Right lobe of liver (tissue), 6 donors: ENCODE data around the gene MYH6. TPM values are rescaled to one million over a fixed set of nuclear protein-coding genes. Genes with fewer than 3 reads are reported as not detected.
A peak's percentile ranks its signal among the peaks of the same experiment; 100 is the strongest.
"Not testable (repeated sequence)": the region's sequence is repeated elsewhere in the genome, so short reads cannot be mapped to it uniquely, and the experiment has no call there.

Experiments used
- ATAC-seq, 4 donors: fragments of 200-7000 bp; cut with Tn5 transposase; one replicate each; pipeline ENCODE4 v1.9.1; 2020; ENCODE audit warnings: mild to moderate bottlenecking in 4 of 4, moderate library complexity in 4 of 4
- DNase-seq, 3 donors: peaks; one replicate each; pipeline ENCODE4 v3.0.0-alpha.2; 2020
- H3K27ac ChIP-seq, 3 donors: fragments of 200-600 bp; one replicate each; pipeline ENCODE4 v1.8.0; 2022
- H3K27me3 ChIP-seq, 2 donors: fragments of 200-600 bp; one replicate each; pipeline ENCODE4 v1.8.0; 2022
- H3K36me3 ChIP-seq, 4 donors: fragments of 200-600 bp; sonication (generic) in 1 of 4; one replicate each; pipeline versions ENCODE4 v1.5.1 to v1.8.0; 2017 to 2022; ENCODE audit warnings: control low read depth in 1 of 4
- H3K4me1 ChIP-seq, 4 donors: fragments of 200-600 bp; sonication (generic) in 1 of 4; one replicate each; pipeline versions ENCODE4 v1.5.1 to v1.8.0; 2017 to 2022; ENCODE audit warnings: control low read depth in 1 of 4
- H3K4me3 ChIP-seq, 3 donors: fragments of 200-600 bp; one replicate each; pipeline ENCODE4 v1.8.0; 2022
- H3K9me3 ChIP-seq, 4 donors: fragments of 200-600 bp; sonication (generic) in 1 of 4; one replicate each; pipeline versions ENCODE4 v1.5.1 to v1.8.0; 2017 to 2022; ENCODE audit warnings: control low read depth in 1 of 4
- POLR2A ChIP-seq: fragments of 450-650 bp; IDR thresholded peaks from one replicate; pipeline ENCODE4 v1.6.1; 2017; ENCODE audit warnings: antibody characterized with exemption, mild to moderate bottlenecking
- WGBS: methylation state at CpG from one replicate; pipeline ENCODE4 v1.1.6; 2018; ENCODE audit warnings: low coverage, low lambda C conversion rate; ENCODE audit not compliant: insufficient coverage; ENCODE audit errors: missing lambda C conversion rate; 5-methylcytosine and 5-hydroxymethylcytosine counted together
- intact Hi-C, 2 donors: fragments of 100-400 bp; cut with DNase I; formaldehyde crosslinking; loops; one replicate each; pipeline versions ENCODE4 v1.11.2 to v1.14.1; 2022
- total RNA-seq, 6 experiments: library from RNA; depleted of rRNA in 2 of 6; stranded (reverse); fragments of >200 nt in 2 of 6; fragmentation: NEBNext Ultra II Directional in 3 of 6; extraction: Animal tissue kit (Norgen Biotek cat#: 25700) in 3 of 6; gene quantifications; one replicate each; pipeline versions ENCODE4 v1.1.0 to v1.2.4, GENCODE V29; 2016 to 2023
- TF ChIP-seq, protein P1 (sequence below), 4 donors: fragments of 200-600 bp in 3 of 4; fragments of 450-650 bp in 1 of 4; IDR thresholded peaks; one replicate each; pipeline versions ENCODE4 v1.5.1 to v1.8.0; 2016 to 2022; ENCODE audit warnings: antibody characterized with exemption in 4 of 4, mild to moderate bottlenecking in 2 of 4
- donor health status: DM: no; HTN: yes; CAD: no.
- donor health status: DM: no; HTN: no; CAD: no.
- donor health status: DM: no; HTN: no; CAD: no.
- donor health status: DM: no; HTN: yes; CAD: no.
- donor health status: DM: no; HTN: yes; CAD: no.

MYH6 gene
- total RNA-seq, 6 experiments from 2014 or later, result 0.07 to 1.00 (median 0.13) TPM; not detected in 1

DNA sequence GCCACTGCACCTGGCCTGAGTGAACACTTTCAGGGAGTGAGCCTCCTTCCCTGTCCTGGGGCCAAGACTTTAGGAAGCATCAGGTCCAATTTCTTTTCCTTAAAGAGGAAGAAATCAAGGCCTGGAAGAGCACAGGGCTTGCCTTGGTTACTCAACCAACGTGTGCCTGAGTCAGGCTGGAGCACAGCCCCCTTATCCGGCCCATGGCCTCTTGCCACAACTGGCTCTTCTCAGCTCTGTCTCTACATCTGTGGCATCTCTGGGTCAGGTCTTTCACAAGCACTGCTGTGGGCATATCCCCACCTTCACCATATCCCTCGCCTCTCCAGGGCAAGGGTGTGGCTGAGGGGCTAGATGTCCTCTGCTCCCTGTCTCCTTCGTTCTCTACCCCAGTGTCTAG, 6.8 kb downstream of the MYH6 start:
- ATAC-seq, result no peak
- intact Hi-C loops, result no loop called here

GRCh38 chr14:23400496-23401149, 7.5 kb downstream of the MYH6 start:
- H3K9me3 ChIP-seq, DNase-seq, intact Hi-C loops, H3K4me3 ChIP-seq, H3K4me1 ChIP-seq, H3K27me3 ChIP-seq, H3K27ac ChIP-seq, ATAC-seq, H3K36me3 ChIP-seq: not testable (repeated sequence)
- no CpG with 5 or more reads among the region's 16 CpGs for WGBS

More for the DNA sequence above, 6.8 kb downstream of the MYH6 start:
- Histone ChIP-seq H3K36me3 (no peaks in the 10 kb centered on the region), H3K4me1 (no peaks in the 10 kb centered on the region), H3K27me3 (no peaks in the 10 kb centered on the region), H3K27ac (no peak overlapping the region), H3K4me3 (no peak overlapping the region), H3K9me3 (no peaks in the 10 kb centered on the region)
- no peak for DNase-seq
- TF ChIP-seq, protein P1, sequence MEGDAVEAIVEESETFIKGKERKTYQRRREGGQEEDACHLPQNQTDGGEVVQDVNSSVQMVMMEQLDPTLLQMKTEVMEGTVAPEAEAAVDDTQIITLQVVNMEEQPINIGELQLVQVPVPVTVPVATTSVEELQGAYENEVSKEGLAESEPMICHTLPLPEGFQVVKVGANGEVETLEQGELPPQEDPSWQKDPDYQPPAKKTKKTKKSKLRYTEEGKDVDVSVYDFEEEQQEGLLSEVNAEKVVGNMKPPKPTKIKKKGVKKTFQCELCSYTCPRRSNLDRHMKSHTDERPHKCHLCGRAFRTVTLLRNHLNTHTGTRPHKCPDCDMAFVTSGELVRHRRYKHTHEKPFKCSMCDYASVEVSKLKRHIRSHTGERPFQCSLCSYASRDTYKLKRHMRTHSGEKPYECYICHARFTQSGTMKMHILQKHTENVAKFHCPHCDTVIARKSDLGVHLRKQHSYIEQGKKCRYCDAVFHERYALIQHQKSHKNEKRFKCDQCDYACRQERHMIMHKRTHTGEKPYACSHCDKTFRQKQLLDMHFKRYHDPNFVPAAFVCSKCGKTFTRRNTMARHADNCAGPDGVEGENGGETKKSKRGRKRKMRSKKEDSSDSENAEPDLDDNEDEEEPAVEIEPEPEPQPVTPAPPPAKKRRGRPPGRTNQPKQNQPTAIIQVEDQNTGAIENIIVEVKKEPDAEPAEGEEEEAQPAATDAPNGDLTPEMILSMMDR (IDR thresholded peaks at IDR 0.05), result no peak
- TF ChIP-seq POLR2A, result no peak
- WGBS, result 86% methylated on average over 1 of the region's 4 CpGs

DNA sequence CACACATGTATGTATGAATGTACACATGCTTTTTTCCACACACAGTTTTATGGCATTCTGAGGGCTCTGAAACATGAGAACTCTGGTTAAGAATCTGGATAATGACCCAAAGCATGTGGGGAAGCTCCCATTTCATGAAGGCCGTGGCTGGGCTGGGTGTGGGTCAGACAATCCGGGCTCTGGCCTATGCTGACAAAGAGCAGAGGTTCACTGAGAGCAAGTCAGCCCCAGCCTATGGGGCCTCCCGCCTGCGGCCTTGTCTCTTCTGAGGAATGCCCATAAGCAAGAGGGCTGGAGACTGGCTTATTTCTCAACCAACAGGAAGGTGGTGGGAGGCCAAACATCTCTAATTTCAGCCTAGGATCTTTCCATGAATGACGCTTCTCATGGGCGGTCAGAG, 8.5 kb downstream of the MYH6 start:
- 100% methylated on average over 1 of the region's 6 CpGs for WGBS
- no peak overlapping the region for H3K4me3 ChIP-seq
- no peak for ATAC-seq

GRCh38 chr14:23399136-23399535, 8.9 kb downstream of the MYH6 start:
- Histone ChIP-seq H3K27me3 (no peaks in the 10 kb centered on the region), H3K4me1 (no peaks in the 10 kb centered on the region), H3K27ac (no peak overlapping the region), H3K4me3 (no peak overlapping the region), H3K9me3 (no peaks in the 10 kb centered on the region), H3K36me3 (no peaks in the 10 kb centered on the region)
- ATAC-seq (no peak), DNase-seq (no peak)
- 82% methylated on average over 1 of the region's 3 CpGs for WGBS
- no peak for TF ChIP-seq POLR2A
- TF ChIP-seq, protein P1 (IDR thresholded peaks at IDR 0.05), result no peak
- intact Hi-C loops, result no loop called here

More for the DNA sequence above, 8.5 kb downstream of the MYH6 start:
- intact Hi-C loops, result no loop called here
- no peak overlapping the region for H3K27ac ChIP-seq
- DNase-seq, result no peak
- H3K9me3 ChIP-seq, result no peaks in the 10 kb centered on the region
- H3K4me1 ChIP-seq, result no peaks in the 10 kb centered on the region
- no peaks in the 10 kb centered on the region for H3K27me3 ChIP-seq
- TF ChIP-seq, protein P1 (IDR thresholded peaks at IDR 0.05), result no peak
- no peak for TF ChIP-seq POLR2A
- no peaks in the 10 kb centered on the region for H3K36me3 ChIP-seq

- Histone ChIP-seq H3K27me3 (no peaks in the 10 kb centered on the region), H3K27ac (no peak overlapping the region), H3K9me3 (no peaks in the 10 kb centered on the region), H3K36me3 (no peaks in the 10 kb centered on the region), H3K4me3 (no peak overlapping the region), H3K4me1 (no peaks in the 10 kb centered on the region)
- TF ChIP-seq, protein P1 (IDR thresholded peaks at IDR 0.05), result no peak
- no peak for TF ChIP-seq POLR2A
- no peak for ATAC-seq
- WGBS, result 75% methylated on average over 2 of the region's 4 CpGs
- peak in 1 of 3 donors; percentile 10 for DNase-seq
- intact Hi-C loops, result no loop called here
Observed at GRCh38 chr14:23398348-23398747, 9.7 kb downstream of the MYH6 start.
